Astrocyte (in vitro differentiated cells and primary cell): ENCODE measurements around the gene FRMD4B.

ENCODE experiments used
- CTCF ChIP-seq: IDR thresholded peaks from 2 replicates; pipeline ENCODE4 v1.5.1; 2011; ENCODE audit warnings: low read depth, mild to moderate bottlenecking, inconsistent platforms, low read length, moderate library complexity; ENCODE audit not compliant: insufficient read depth
- EZH2 ChIP-seq: IDR thresholded peaks from 2 replicates; pipeline ENCODE4 v1.6.1; 2012; ENCODE audit warnings: mild to moderate bottlenecking, low read length, inconsistent platforms; ENCODE audit not compliant: insufficient read depth

GRCh38 chr3:69239063-69239462 is 146.8 kb downstream of the FRMD4B start:
- TF ChIP-seq CTCF (no peak), EZH2 (no peak)
